OCI-M2 (cell line): ENCODE data around the gene NIPAL3.
"Not testable (repeated sequence)": the region's sequence is repeated elsewhere in the genome, so short reads cannot be mapped to it uniquely, and the experiment has no call there.

Experiments used
- DNase-seq: peaks from one replicate; lab custom pipeline; 2025; ENCODE audit not compliant: unreplicated experiment; lab: John Stamatoyannopoulos, UW

The NIPAL3 gene

DNA sequence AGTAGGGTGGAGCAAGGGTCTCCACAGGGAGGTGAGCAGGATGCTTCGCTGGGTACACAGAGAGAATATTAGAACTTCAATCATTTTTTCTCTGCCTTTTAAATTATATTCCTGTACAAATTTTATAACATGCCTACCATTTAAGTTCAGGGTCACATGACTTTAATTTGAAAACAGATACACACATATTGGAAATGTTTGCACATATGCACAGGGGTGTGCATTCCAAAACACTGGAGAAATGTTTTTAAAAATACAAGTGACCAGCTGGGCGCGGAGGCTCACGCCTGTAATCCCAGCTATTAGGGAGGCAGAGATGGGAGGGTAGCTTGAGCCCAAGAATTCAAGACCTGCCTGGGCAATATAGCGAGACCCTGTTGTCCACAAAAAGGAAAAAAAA, 39.7 kb downstream of the NIPAL3 start:
- DNase-seq: no peak

DNA sequence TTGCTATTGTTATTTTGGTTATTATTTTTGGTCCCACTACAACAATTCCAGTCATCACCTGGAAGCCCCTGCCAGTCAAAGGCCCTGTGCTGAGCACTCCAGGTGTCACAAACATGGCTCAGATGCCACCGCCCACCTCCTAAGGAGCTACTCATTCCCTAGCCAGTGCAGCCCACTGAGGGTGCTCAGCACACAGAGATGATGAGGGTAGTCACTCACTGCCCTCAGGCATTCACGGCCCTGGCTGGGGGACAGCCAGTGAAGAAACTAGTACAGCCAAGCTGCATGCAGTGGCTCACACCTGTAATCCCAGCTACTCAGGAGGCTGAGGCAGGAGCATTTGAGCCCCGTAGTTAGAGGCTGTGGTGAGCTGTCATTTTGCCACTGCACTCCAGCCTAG, 42.3 kb downstream of the NIPAL3 start:
- DNase-seq: no peak

DNA sequence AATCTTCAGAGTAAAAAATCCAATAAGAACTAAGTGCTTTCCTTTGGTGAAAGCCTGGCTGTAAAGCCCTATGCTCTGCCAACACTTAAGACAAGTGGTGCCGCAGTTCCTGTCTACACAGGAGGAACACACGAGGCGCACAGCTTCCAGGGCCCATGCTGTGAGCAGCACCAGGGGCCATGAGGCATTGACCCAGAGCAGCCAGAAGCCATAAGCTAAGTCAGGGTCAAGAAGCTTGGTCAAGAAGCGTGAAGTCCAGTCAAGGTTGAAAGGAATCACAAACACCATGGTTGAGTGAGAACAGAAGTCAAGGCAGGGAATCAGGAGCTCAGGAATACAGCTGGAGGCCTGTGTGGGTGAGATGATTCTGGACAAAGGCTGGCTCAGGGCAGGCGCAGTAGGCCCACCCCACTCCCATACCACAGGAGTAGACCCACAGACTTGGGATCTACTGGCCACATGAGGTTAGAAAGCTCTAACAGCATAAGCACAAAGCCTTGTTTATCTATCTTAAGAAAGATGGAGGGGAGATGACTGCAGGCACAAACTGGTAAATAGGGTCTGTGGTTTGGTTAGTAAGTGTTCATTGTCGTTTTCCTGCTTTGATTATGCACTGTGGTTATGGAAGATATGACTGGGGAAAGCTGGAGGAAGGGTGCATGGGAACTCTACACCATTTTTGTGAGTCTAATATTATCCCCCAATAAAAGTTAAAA, 44.1 kb downstream of the NIPAL3 start:
- no peak for DNase-seq

DNA sequence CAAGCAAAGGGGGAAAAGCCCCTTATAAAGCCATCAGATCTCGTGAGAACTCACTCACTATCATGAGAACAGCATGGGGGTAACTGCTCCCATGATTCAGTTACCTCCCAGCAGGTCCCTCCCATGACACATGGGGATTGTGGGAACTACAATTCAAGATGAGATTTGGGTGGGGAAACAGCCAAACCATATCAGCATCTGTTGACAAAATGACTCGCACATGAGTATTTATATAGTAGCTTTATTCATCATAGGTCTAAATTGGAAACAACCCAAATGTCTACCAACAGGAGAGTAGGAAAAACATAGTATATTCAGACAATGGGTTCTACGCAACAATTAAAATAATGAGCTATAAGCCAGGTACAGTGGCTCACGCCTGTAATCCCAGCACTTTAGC, 46.5 kb downstream of the NIPAL3 start:
- DNase-seq: not testable (repeated sequence)

DNA sequence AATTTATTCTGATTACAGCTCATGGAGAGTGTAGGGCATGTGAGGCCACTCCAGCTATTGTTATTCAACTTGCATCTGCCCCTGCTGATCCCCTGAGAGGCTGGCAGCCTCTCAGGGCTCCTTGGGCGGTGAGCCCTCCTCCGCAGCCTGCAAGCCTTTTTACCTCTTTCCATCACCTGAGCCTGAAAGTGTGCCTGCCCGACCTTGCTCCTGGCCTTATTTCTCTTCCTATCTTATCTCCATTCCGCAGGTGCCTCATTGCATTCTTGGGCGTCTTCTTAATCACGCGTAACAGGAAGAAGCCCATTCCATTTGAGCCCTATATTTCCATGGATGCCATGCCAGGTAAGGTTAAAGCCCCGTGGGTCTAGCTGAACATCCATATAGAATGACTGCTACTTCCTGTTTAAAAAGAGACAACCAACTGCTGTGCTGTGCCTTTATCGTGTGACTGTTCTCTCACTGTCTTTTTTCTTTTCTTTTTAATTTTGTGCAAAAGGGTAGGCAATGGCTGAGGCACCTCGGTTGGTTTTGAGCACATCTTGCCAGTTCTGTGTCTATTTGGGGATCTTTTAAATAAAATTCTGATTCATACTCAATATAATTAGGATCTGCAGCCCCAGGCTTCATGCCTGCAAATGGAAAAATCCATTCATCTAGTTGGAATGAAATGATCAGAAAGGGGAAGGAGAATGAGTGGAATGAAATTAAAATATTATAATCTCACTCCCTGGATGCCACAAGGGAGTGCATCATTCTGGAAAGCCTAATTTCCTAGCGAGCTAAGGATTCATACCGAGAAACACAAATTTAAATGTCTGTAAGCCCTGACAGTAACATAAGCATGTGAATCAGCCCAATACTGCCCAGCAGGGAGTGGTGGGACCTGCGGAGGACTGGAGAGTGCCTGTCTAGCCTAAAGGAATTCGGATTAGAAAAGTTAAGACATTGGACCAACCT, 48.5 kb downstream of the NIPAL3 start:
- DNase-seq: no peak

DNA sequence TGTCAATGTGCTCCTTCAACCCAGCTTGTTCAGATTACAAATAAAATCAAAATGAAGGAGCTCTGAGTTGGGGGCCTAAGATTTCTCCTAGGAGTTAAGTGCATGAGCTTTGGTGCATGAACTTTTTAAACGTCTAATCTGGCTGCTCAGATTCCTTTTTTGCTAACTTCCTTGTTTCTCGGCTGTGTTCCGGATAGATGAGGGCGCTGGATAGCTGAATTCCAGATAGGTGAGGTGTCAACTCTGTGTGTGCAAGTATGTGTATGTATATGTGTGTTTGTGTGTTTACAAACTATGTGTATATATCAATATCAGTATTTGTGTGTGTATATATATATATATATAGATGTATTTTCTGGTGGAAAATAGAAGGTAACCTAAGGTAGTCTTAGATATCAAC, 49.5 kb downstream of the NIPAL3 start:
- DNase-seq: no peak

DNA sequence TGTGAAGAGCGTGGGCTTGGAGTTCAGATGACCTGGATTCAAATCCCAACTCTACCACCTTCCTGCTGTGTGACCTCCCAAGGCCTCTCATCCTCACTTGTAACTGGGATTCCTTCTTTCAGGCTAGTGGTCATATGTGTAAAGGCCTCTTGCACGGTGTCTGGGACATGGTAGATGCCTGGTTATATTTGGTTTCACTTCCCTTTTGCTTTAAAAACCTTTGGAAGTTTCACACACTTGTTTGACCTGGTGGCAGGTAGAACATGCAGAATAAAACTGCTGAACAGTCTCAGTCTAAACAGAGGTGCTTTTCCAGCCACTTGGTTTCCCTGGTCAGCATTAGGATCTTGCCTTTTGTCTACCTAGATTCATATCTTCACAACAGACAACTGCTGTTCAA, 50.0 kb downstream of the NIPAL3 start:
- no peak for DNase-seq

DNA sequence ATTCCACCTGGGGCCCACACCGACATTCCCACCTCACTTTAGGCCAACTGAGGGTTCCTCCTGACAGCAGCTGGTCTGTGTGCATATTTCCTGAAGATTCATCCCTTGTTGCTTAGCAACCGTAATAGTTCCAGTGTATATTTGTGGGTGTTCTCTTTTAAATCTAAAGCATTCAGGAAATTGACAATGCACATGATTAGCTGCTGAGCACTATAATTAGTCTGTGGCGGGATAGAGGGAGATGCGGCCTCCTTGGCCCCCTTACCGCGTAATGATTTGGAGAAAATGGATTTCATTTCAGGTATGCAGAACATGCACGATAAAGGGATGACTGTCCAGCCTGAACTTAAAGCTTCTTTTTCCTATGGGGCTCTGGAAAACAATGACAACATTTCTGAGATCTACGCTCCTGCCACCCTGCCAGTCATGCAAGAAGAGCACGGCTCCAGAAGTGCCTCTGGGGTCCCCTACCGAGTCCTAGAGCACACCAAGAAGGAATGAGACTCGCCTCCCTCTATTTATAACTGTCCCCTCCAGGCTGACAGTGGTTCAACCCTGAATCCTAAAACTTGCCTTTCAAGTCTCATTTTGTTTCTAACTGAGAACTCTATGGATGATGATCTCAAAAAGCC, 53.2 kb downstream of the NIPAL3 start:
- no peak for DNase-seq

DNA sequence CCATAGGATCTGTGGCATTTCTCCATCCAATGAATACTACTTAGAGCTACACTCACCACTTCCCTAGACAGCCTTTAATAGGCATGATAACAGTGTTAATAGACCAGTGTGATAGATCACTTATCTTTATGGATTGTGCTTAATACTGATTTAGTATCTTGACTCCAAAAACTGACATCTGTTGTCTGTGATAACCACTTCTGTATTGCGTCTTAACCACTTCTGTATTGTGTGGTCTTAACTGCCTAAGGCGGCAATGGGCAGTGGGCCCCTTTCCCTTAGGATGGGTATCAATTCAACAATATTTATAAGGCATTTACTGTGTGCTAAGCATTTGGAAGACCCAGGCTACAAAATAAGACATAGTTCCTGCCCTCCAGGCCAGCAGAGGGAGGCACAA, 55.0 kb downstream of the NIPAL3 start:
- no peak for DNase-seq

DNA sequence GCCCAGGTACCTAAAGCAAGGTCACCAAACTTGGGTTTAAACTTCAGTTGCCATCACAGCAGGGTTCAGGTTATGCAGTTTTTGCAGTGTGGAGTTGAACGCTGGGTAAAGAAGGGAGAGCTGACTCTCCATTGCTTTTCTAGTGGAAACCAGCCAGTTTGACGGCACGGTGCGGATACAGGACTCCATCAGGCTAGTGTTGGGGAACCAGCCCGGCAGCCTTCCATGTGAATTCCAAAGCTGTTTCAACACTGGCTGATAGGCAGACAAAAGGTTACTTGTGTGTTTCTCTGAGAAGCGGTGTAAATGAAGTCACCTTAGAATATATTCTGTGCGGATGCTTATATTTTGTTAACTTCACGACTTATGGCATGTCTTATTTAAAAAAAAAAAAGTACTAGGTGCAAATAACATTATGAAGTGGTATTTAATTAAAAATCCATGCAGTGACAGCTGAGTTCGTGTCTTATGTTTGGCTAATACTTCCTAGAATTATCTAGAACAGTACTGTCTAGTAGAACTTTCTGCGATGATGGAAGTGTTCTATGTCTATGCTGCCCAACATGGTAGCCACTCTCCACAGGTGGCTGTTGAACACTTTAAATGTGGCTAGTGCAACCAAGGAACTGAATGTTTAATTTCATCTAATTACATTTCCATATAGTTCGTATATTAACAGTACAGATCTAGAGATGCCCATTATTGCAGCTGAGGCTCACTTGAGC, 57.1 kb downstream of the NIPAL3 start:
- no peak for DNase-seq

DNA sequence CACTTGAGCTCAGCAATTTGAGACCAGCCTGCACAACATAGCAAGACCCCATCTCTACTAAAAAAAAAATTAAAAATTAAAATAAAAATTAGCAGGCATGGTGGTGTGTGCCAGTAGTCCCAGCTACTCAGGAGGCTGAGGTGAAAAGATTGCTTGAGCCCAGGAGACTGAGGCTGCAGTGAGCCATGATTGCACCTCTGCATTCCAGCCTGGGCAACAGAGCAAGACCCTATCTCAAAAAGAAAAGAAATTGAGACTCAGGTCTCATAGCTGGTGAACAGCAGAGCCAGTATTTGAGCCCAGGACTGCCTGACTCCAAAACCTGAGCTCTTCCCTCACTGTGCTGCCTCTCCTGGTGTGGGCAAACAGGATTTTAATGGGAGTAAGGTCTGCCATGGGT, 58.6 kb downstream of the NIPAL3 start:
- no peak for DNase-seq

DNA sequence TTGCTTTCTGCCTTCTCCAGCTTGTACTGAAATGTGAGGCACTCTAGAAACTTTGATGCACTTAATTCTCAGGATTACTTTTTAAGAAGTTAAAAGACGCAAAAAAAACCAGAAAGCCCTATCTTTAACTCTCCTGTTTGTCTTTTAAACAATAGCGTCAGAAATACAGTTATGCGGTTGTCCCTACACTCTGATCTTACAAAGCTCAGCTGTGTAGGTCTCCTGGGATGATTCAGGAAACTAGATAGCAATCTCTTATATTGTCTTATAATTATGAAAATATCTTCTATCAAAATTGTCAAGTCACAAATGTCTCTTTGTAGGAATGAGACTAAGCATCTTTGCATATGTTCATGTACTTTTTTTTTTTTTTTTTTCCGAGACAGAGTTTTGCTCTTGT, 60.1 kb downstream of the NIPAL3 start:
- DNase-seq: no peak

DNA sequence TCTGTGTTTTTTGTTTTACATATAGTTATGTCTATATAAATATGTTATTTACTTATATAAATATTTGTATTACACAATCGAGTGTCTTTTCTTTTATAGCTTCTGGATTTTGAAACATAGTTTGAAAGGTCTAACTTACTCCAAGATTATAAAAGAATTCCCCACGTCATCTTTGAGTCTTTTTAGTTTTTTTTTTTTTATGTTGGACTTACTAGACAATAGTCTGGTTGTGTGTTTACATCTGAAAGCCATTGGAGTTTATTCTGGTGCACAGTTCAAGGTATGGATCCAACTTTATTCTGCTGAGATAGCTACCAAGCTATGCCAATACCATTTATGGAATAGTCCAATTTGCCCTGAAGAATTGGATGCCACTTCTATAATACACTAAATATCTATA, 61.0 kb downstream of the NIPAL3 start:
- DNase-seq: no peak

DNA sequence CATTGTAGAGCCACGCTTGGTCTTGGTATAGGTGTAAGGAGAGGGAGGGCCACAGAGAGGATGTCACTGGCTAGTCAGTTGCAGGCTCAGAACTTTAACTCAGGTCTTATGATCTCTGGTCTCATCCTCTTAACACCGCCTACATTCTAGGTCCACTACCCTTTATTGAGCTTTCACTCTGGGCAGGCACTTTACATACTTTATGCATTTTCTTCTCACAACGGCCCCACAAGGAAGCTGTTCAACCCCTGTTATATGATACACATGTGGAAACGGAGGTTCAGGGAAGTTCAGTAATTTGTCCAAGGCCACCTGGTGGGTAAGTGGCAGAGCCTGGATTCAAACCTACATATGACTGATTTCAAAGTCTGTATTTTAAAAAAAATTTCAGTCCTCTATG, 61.7 kb downstream of the NIPAL3 start:
- no peak for DNase-seq

DNA sequence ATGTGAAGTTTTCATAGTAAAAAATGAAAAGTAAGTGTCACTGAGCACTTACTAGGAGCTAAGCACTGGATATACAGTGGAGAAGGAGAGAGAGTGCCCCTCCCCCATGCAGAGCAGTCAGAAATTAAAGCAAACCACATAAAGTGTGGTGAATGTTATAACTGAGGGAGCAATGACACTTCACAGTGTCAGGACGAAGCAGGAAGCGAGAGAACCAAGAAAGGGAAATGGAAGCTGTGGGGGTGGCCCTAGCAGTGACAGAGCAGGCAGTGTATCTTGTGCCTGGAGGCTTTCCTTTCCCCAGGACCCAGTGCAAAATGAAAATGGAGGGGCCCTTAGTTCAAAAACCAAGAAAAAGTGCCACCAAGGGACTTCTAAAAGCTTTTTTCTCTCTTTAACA, 65.5 kb downstream of the NIPAL3 start:
- DNase-seq: no peak

DNA sequence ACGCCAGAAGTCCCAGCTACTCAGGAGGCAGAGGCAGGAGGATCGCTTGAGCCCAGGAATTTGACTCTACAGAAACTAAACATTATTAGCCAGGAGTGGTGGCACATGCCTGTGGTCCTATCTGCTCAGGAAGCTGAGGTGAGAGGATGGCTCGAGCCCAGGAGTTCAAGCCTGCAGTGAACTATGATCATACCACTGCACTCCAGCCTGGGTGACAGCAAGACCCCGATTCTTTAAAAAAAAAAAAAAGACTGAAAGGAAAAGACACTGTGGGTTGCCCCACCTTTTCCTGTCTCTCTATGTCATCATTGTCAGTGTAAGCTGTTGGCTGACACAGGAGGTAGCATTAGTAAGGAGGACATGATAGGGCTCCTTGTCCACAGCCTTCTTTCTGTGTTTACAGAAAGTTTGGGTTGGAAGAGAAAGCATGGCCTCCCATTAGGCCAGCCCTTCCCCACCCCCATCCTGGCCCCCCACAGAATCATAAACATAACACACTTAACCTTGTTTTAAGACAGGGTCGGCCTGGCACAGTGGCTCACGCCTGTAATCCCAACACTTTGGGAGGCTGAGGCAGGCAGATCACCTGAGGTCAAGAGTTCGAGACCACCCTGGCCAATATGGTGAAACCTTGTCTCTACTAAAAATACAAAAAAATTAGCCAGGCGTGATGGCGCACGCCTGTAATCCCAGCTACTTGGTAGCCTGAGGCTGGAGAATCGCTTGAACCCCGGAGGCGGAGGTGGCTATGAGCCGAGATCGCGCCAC, 66.4 kb downstream of the NIPAL3 start:
- no peak for DNase-seq

DNA sequence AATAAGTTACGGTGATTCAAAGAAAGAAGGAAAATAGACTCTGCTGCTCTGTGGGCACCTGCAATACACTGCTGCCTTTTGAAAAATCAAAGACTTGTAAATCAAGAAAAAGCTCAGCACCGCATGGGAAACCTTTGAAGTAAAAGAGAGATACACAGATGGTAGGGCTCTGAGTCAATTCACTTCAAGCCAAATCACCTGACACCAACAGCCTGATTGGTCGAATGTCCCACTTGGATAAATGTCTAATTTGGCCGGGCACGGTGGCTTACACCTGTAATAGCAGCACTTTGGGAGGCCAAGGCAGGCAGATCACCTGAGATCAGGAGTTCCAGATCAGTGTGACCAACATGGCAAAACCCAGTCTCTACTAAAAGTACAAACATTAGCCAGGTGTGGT, 67.8 kb downstream of the NIPAL3 start:
- no peak for DNase-seq

DNA sequence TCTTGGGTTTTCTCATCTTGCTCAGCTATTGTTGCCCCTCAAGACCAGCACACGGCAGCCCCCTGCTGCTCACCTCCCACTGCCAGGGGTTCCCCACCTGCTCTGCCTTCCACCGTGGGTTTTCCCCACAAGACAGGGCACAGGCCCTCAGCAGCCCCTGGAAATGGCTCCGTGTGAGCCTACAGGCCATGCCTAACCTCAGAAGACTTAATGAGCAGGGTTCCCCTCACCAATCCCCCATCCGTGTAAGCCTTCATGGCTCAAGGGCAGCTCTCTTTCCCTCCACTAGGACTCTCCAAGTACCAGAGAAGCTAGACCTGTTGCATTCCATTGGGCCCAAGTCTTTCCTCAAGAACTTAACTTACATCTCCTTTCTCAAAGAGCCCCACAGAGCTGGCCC, 68.6 kb downstream of the NIPAL3 start:
- no peak for DNase-seq

DNA sequence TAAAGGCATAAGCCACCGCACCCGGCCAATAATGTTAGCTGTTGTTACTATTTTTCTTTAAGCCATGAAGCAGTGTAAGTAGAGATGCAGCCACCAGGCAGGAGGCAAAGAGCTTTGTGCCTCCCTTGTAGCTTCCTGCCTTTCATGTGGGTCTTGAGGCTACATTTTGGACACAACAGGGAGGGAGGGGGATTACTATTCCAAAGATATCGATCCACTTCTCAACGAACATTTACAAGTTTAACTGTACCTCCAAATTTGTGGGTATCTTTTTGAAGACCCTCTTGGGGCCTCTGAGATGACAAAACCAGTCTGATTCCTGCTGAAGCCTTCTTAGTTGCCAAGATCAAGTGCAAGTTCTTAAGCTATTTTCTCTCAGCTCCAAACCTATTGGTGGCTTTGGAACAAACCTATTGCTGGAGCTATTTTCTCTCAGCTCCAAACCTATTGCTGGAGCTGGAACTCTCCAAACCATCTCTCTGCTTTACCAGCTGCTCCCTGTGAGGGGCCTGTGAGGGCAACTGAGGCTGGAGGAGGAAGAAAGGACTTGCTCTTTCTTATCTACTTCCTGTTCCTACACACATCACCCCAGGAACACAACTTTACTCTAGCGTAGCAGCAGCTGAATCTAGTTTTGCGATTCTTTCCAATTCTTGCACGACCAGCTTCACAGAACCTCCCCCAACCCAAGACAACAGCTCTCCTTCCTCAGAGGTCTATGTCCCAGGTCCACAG, 70.9 kb downstream of the NIPAL3 start:
- DNase-seq: no peak

DNA sequence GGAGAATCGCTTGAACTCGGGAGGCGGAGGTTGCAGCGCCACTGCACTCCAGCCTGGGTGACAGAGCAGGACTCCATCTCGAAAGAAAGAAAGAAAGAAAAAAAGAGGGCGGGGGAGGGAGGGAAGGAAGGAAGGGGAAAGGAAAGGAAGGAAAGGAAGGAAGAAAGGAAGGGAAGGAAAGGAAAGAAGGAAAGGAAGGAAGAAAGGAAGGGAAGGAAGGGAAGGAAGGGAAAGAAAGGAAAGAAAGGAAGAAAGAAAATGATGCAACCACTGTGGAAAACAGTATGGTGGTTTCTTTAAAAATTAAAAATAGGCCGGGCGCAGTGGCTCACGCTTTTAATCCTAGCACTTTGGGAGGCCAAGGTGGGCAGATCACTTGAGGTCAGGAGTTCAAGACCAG, 71.9 kb downstream of the NIPAL3 start:
- no peak for DNase-seq
